ENCODE data around the gene KRTAP10-8.

- TF ChIP-seq CTCF (IDR thresholded peaks at IDR 0.05) (no peak), POLR2A (IDR thresholded peaks at IDR 0.05) (no peak)
Observed at GRCh38 chr21:44594406-44594916, 17.4 kb upstream of the KRTAP10-8 start.
